ENCODE data around the gene UBE2J2.

The UBE2J2 gene

DNA sequence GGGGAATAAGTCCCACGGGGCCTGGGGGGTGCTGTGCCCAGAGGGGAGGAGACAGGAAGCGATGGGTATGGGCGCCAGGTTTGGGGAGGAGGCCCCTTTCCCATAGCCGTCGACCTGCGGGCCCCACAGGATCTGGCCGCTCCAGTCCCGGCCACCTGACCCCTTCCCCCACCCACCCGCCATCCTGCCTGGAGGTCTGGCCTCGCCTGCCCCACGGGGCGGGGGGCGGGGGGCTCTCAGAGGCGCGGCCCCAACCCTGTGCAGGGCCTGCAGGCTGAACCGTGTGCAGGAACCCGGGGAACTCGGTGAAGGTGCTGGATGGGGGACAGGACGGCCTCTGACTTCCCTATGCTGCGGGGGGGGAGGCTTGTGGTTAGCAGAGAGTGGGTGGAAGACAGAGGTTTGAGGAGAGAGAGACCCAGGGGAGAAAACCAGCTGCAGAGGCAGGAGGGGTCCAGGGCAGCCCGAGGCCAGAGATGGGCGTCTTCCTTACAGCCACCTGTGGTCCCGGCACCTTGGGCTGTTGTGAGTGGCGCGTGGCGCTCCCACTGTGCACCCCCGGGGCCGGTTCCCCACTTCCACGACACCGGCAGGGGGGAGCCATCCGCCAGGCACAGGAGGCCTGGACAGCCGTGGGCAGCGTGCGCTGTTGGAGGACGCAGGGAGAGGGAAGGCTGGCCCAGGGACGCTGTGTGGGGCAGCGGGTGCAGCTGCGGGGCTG lies 64.8 kb downstream of the UBE2J2 start:
- no peak for DNase-seq

DNA sequence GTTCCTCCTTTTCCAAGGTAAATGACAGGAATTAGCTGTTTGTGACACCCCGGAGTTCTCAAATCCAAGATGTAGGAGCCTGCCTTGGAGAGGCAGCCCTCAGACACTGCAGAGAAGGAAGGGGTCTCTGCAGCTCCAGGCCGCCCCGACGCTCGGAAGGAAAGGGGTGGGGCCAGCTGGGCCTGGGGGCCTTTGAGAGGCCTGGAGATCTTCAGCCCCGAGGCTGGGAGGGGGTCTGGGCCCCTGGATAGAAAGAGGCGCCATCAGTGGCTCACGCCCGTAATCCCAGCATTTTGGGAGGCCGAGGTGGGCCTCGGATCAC lies 66.1 kb downstream of the UBE2J2 start:
- no peak for DNase-seq

DNA sequence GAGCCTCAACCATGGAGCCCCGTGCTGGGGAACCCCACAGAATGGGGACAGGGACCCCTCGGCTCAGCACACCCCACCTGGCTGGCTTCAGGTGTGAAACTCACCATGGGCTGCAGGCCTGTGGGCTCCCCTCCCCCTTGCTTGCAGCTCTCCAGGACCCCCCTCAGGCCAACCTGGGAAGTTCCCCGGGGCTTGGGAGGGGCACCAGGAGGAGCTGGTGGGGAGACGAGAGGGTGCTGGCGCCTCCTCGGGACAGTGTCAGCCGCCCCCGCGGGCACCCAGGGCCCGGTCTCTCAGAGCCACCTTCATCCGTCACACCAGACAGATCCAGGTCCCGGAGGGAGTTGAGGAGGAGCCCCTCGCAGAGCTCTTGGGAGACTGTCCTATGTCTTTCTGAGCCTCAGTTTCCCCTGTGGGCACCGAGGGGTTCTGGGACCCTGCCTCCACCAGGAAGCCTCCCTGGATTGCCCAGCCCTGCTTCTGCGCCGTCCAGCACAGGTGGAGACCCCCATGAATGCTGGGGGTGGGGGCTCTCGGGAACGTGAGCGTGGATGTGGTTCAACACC lies 66.6 kb downstream of the UBE2J2 start:
- DNase-seq: no peak

DNA sequence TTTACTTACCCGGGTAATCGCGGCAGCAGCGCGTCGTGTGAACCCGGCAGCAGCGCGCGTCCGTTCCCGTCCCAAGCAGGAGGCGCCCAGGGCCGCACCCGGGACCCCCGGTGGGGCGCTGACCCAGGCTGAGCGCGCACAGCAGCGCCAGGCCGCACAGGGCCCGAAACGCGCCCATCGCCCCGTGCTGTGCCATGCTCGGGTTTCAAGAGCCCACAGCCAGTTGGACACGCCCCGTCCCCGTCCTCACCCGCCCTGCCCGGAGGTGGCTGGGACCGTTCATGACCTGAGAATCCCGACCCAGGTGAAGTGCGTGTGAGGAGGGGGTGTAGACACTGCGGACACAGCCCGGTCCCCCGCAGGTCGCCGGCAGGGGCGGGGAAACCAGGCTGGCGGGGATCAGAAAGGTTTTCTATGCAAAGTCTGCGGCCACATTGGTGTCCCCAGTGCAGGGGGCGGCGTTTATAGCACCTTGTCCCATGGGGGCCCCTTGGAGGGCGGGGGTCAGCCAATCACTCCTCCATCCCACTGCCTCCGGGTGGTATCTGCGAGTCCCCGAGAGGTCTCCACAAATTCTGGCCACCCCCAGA lies 67.2 kb downstream of the UBE2J2 start, which contains the start of gene TNFRSF18:
TNFRSF18 (minus strand) TSS at position 217 of the 590 bp plus-strand sequence; CDS start at position 196, 21 bp downstream.
- no peak for DNase-seq

DNA sequence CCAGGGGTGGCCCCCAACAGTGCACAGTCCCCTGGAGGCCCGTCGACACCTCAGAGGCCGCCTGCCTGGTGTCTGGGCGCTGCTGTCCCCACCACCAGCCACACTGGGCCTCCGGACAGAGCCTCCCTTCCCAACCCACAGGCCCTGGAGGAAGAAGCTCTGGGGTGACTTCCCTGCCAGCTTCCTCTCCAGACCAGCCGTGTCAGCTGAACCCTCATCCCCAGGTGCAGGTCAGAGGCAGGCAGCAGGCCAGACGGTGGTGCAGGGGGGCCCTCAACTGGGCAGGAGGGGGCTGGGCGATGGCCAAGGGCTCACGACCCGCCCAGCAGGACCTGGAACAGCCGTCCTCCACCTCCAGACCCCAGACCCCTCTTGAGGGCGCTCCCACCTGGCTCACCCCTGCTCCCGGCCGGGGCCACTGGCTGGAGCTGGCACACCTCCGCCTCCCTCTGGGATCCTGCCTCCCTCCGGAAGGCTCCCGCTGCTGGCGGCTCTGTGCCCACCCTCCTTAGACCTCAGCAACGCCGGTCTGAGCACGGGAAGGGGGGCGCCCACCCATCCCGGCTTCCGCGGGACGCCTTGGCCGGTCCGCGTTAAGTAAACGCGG lies 67.8 kb downstream of the UBE2J2 start:
- no peak for DNase-seq

DNA sequence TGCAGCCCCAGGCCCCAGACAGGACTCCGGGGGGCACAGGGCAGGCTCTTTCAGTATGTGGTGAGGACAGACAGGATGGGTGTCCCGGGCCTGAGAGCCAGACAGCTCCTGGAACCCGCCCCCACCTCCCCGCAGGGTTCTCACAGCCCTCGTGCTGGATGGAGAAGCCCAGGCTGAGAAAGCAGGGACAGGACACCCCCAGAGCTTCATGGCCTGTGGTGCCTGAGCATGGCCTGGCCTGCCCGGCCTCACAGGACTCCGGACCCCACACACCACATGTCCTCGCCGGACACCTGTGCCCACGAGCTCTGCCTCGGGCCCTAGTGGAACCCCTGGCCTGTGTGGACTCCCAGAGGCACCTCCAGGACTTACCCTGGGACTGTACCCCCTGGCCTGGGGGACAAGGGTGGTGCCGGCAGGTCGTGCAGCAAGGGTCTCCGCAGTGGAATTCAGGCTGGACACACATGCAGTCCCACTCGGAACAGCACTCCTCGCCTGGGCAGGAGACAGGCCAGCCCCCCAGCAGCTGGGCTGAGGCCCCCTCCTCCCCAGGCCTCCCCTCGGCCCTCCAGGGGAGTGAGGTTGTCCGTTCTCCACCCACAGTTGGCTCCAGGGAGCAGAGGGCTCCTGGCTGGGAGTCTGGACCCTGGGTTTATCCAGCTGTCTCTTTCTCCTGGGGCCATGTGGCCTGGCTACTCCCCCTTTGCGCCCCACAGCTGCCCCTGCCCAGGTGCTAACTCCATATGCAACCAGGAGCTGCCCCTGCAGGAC lies 68.5 kb downstream of the UBE2J2 start:
- DNase-seq: no peak

DNA sequence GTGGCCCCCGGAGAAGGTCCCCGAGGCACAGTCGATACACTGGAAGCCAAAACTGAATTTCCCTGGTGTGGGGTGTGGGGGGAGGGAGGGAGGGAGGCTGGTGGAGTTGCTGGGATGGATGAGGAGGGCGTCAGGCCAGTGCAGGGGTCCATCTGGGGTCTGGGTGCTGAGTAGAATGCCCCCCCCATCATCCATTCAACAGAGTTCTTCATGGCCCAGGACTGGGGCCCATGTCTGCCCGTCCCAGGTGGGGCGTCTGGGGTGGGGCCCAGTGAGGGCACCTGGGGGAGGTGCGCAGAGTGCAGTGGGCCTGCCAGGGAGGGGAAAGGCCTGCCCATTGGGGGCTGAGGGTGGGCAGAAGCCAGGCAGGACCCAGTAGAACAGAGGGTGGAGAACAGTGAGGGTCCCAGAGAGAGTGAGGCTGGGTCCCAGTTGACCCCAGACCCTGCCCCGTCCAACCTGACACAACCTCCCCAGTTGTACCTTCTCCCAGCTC lies 69.2 kb downstream of the UBE2J2 start:
- no peak for DNase-seq
